ENCODE data around the gene GCC1. TPM values are rescaled to one million over a fixed set of nuclear protein-coding genes. Genes with fewer than 3 reads are reported as not detected.

GCC1 gene, protein sequence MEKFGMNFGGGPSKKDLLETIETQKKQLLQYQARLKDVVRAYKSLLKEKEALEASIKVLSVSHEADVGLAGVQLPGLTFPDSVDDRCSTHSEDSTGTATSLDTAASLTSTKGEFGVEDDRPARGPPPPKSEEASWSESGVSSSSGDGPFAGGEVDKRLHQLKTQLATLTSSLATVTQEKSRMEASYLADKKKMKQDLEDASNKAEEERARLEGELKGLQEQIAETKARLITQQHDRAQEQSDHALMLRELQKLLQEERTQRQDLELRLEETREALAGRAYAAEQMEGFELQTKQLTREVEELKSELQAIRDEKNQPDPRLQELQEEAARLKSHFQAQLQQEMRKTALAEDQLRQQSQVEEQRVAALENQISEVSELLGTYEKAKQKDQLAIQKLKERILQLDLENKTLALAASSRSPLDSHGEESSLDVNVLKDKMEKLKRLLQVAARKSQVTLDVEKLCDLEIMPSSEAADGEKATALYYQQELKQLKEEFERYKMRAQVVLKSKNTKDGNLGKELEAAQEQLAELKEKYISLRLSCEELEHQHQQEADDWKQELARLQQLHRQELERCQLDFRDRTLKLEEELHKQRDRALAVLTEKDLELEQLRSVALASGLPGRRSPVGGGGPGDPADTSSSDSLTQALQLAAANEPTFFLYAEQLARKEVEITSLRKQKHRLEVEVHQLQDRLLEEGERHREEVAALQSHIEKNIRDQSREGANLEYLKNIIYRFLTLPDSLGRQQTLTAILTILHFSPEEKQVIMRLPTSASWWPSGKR
- total RNA-seq (10 to 100 TPM; 13.5 to 24.8 (median 17.9) TPM), polyA plus RNA-seq (1 to 10 TPM; 3.1 to 7.1 (median 4.3) TPM)
- long read RNA-seq, donor 1, full-length matches to known transcripts, result 4 of 10 reads
- long read RNA-seq, donor 1, partial matches to known transcripts, result 6 of 10 reads
- long read RNA-seq, donor 1, other reads (novel, unspliced or antisense), result 0 of 10 reads
- long read RNA-seq, donor 2, result 0 reads

DNA sequence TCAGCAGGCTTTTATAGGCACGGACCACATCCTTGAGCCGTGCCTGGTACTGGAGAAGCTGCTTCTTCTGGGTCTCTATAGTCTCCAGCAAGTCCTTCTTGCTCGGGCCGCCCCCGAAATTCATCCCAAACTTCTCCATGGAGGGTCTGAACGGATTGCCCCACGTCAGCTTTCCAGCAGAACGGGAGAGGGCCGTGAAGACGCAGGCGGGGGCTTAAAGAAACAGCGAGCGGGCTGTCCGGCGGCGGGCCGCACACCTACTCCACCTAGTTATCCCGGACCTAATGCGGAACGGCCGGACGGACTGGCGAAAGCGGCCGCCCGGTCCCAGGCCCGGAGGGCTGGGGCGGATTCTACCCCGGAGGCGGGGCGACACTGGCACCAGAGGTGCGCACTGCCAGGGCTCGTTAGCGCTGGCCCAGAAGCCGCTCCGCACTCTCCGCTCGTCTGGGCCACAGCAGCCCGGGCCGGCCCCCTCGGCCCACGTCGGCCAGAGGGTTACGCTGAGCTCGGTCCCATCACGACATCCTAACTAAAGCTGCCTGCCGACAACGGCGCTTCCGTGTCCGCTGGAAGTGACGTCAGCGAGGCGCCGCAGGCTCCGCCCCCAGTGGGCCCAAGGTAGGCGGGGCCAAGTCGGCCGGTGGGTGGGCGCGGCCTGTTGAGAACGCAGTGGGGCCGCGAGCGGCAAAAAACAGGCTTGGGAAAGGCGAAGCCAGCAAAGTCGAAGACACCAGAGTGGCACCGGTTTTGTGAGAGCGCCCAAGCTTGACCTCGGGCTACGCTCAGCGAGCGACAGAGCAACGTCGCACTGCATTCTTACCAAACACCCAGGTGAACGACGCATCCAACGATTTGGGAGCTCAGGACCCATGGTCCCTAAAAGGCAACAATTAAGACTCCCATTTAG lies at the start of gene GCC1:
GCC1 (minus strand) TSS at position 553 of the 910 bp plus-strand sequence; CDS start at position 139, 414 bp downstream.
- intact Hi-C loops (cut with DNase I; ENCODE audit: low total_unique reads), result loop anchor here (5.0 to 10.0 kb wide), 3 partner anchors 67 to 620 kb away; partner anchors contain the start of genes SND1 and ZNF800
- peaks cover 44 to 88% (median 76%) of the 10 kb centered on the region in 6 donors for H3K4me1 ChIP-seq
- H3K4me3 ChIP-seq, result peak within 1 kb of the TSS; percentile 69 to 88 (median 78)
- DNase-seq, result peak; percentile 98
- TF ChIP-seq CTCF (IDR thresholded peaks at IDR 0.05 in 8 of 11, conservative IDR thresholded peaks at IDR 0.05 in 3 of 11), result peak in 2 of 11 experiments; percentile 7 to 19
- TF ChIP-seq POLR2A (IDR thresholded peaks at IDR 0.05), result peak in 1 of 3 donors; percentile 71
- TF ChIP-seq POLR2AphosphoS5 (IDR thresholded peaks at IDR 0.05), result peak; percentile 98 to 99 (median 98)
- no peaks in the 10 kb centered on the region for H3K9me3 ChIP-seq
- 1 to 5% (median 4%) methylated on average over 47 to 78 of the region's 78 CpGs for WGBS, 5 donors
- peak within 1 kb of the TSS; percentile 83 to 97 (median 92) for H3K27ac ChIP-seq
- H3K36me3 ChIP-seq, result peaks cover 0 to 41% (median 26%) of the 10 kb centered on the region in 6 donors
- H3K27me3 ChIP-seq (replicated peaks in 1 of 7), result no peaks in the 10 kb centered on the region

DNA sequence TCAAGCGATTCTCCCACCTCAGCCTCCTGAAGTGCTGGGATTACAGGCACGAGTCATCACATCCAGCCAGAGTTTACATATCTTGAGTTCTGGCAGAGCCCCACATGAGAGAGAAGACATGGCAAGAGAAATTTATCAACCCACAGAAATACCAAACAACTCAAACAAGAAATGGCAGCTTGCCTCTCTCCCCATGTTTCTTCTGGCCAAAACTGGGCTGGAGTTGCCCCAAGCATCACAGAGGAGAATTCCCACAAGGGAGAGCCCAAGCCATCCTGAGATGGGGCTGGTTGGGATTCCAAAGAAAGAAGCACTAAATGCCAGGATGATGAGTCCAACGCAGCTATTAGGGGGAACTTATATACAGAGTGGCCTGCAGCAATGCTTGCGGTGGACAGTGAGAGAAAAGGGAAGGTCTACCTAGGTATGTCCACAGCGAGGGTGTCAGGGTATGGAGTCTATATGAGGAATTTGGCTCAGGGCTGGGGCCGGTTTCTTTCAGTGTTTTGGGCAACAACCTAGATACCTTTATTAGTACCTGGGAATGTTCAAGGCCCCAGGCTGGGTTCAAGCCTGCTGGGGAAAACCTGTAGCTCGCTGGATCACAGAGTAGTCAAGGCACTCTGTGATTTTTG lies 47.0 kb upstream of the GCC1 start:
- H3K4me3 ChIP-seq, result no peak overlapping the region
- intact Hi-C loops (cut with DNase I; ENCODE audit: low total_unique reads), result no loop called here
- H3K4me1 ChIP-seq, result peaks cover 0 to 4% (median 0%) of the 10 kb centered on the region in 6 donors
- H3K27me3 ChIP-seq (replicated peaks in 1 of 7), result peaks cover 0 to 16% (median 0%) of the 10 kb centered on the region in 7 donors
- WGBS, 5 donors, result 75 to 92% (median 91%) methylated on average over 7 of the region's 7 CpGs
- H3K9me3 ChIP-seq, result no peaks in the 10 kb centered on the region
- DNase-seq, result no peak
- TF ChIP-seq CTCF (IDR thresholded peaks at IDR 0.05 in 8 of 11, conservative IDR thresholded peaks at IDR 0.05 in 3 of 11) (no peak), POLR2AphosphoS5 (IDR thresholded peaks at IDR 0.05) (no peak), POLR2A (IDR thresholded peaks at IDR 0.05) (no peak)
- no peak overlapping the region for H3K27ac ChIP-seq
- H3K36me3 ChIP-seq, result no peaks in the 10 kb centered on the region

DNA sequence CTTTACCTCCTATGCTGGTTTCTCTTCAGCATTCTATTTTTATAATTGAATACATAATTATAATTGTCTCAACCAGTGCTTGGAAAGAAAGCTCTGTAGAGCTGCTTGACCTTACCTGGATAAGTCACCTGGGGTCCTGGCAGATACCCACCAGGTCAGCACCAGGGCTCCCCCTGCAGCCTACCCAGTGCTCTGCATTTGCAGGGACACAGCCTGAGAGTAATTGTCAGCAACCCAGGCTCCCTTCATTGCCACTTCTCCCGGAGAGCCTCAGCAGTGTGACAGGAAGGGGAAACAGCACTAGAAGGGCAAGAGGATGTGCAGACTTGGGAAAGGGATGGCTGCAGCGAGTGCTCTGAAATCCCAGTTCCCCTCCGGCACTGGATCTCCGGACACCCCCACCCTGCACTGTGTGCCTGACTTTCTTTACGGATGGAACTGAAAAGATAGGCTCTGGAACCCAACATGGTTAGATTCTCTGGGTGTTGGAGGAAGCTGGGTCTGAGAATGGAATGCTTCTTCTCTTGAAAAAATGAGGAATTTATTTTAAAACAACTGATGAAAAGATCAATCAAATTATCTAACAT lies 44.0 kb upstream of the GCC1 start:
- Histone ChIP-seq H3K4me1 (peaks cover 0 to 4% (median 0%) of the 10 kb centered on the region in 6 donors), H3K27me3 (replicated peaks in 1 of 7) (peaks cover 0 to 9% (median 0%) of the 10 kb centered on the region in 7 donors), H3K27ac (no peak overlapping the region), H3K4me3 (no peak overlapping the region), H3K9me3 (no peaks in the 10 kb centered on the region), H3K36me3 (no peaks in the 10 kb centered on the region)
- intact Hi-C loops (cut with DNase I; ENCODE audit: low total_unique reads), result no loop called here
- peak in 7 of 11 experiments; percentile 10 to 43 (median 38) for TF ChIP-seq CTCF (IDR thresholded peaks at IDR 0.05 in 8 of 11, conservative IDR thresholded peaks at IDR 0.05 in 3 of 11)
- no peak for TF ChIP-seq POLR2AphosphoS5 (IDR thresholded peaks at IDR 0.05)
- DNase-seq, result no peak
- WGBS, 5 donors, result 9 to 17% (median 11%) methylated on average over 5 of the region's 5 CpGs
